Activated B cell treated with CpG ODN at 0.5 μM for 24 hours (primary cell): ENCODE measurements around the gene OPA3. TPM values are rescaled to one million over a fixed set of nuclear protein-coding genes. Genes with fewer than 3 reads are reported as not detected.

ENCODE experiments used
- ATAC-seq: fragments of 200-7000 bp; cut with Tn5 transposase; one replicate; pipeline ENCODE4 v1.10.0; 2021; ENCODE audit warnings: low read depth, mild to moderate bottlenecking, moderate library complexity
- CTCF ChIA-PET: fragments of 350-600 bp; sonication (Branson Sonifier 250); formaldehyde crosslinking; loops from one replicate; lab custom pipeline; 2021; ENCODE audit warnings: antibody characterized with exemption; lab: Charles Lee
- POLR2A ChIA-PET: fragments of 350-600 bp; sonication (Branson Sonifier 250); formaldehyde crosslinking; loops from one replicate; lab custom pipeline; 2021; ENCODE audit warnings: antibody characterized with exemption; lab: Charles Lee
- DNase-seq: peaks from one replicate; pipeline ENCODE4 v3.0.0; 2022
- H3K27ac Mint-ChIP-seq: one replicate; pipeline ENCODE4 v1.8.0; 2020; ENCODE audit warnings: mixed read lengths
- H3K27me3 Mint-ChIP-seq: one replicate; pipeline ENCODE4 v1.8.0; 2021; ENCODE audit warnings: mixed read lengths
- H3K36me3 Mint-ChIP-seq: one replicate; pipeline ENCODE4 v1.8.0; 2021; ENCODE audit warnings: low read depth, mixed read lengths
- H3K4me1 Mint-ChIP-seq: one replicate; pipeline ENCODE4 v1.8.0; 2021; ENCODE audit warnings: mixed read lengths
- H3K4me3 Mint-ChIP-seq: one replicate; pipeline ENCODE4 v1.8.0; 2020; ENCODE audit warnings: mild to moderate bottlenecking, mixed read lengths
- H3K9me3 Mint-ChIP-seq: one replicate; pipeline ENCODE4 v1.8.0; 2020; ENCODE audit warnings: mixed read lengths
- intact Hi-C: fragments of 100-400 bp; cut with micrococcal nuclease; formaldehyde crosslinking; loops from one replicate; pipeline ENCODE4 v1.15.1; 2024
- total RNA-seq: library from RNA; stranded (reverse); gene quantifications from 2 replicates; pipeline ENCODE4 v1.2.3, GENCODE V29; 2022
- TF ChIP-seq, protein P1 (sequence below): fragments of 200-600 bp; IDR thresholded peaks from one replicate; pipeline ENCODE4 v1.8.0; 2022; ENCODE audit warnings: antibody characterized with exemption, mild to moderate bottlenecking

OPA3 gene
- total RNA-seq, 1 donor from 2014 or later = 14.4 TPM

DNA sequence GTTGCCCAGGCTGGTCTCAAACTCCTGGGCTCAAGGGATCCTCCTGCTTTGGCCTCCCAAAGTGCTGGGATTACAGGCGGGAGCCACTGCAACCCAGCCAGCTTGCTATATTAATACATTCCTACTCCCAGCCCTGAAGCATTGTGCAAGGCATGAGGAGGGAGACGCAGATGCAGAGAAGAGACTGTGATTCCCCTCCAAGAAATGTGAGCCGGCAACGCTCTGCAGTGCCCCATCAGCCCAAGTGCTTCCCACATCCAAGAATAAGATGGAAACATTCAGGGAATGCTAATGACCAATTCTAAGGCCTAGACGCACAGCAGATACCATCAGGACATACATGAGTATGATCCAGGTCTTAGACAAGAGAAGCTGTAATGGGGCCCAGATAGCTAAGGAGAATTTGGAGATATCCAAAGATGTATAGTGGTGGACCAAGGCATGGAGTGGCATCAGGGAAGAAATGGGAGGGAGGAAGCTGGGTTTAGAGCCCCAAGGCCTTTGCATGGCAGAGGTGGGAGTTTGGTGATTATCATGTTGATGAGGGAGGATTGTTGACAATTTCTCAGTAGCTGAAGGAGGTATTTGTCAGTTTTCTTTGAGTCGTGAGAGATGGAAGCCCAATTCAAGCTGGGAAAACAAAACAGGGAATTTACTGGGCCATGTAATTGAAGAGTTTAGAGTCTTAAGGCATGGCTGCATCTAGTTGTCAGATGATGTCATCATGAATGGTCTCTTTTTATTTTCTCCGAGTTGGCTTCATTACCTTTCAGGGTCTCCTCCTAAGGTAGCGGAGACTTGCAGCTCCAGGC lies 83.5 kb downstream of the OPA3 start:
- ChIA-PET POLR2A (interaction anchor here (0.5 kb wide), 1 partner anchor 230 kb away, joined by 10 read pairs; the partner anchor contains the start of gene FBXO46), CTCF (interaction anchor here (0.6 kb wide), 1 partner anchor 22 kb away, joined by 3 read pairs; no protein-coding TSS in a partner anchor)
- TF ChIP-seq, protein P1, sequence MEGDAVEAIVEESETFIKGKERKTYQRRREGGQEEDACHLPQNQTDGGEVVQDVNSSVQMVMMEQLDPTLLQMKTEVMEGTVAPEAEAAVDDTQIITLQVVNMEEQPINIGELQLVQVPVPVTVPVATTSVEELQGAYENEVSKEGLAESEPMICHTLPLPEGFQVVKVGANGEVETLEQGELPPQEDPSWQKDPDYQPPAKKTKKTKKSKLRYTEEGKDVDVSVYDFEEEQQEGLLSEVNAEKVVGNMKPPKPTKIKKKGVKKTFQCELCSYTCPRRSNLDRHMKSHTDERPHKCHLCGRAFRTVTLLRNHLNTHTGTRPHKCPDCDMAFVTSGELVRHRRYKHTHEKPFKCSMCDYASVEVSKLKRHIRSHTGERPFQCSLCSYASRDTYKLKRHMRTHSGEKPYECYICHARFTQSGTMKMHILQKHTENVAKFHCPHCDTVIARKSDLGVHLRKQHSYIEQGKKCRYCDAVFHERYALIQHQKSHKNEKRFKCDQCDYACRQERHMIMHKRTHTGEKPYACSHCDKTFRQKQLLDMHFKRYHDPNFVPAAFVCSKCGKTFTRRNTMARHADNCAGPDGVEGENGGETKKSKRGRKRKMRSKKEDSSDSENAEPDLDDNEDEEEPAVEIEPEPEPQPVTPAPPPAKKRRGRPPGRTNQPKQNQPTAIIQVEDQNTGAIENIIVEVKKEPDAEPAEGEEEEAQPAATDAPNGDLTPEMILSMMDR = no peak
- H3K4me1 Mint-ChIP-seq = peaks cover 56% of the 10 kb centered on the region
- no peaks in the 10 kb centered on the region for H3K36me3 Mint-ChIP-seq
- H3K27ac Mint-ChIP-seq = peak overlapping the region; percentile 83
- ATAC-seq (no peak), DNase-seq (no peak)
- H3K4me3 Mint-ChIP-seq = no peak overlapping the region
- H3K9me3 Mint-ChIP-seq = no peaks in the 10 kb centered on the region
- H3K27me3 Mint-ChIP-seq = no peaks in the 10 kb centered on the region
- intact Hi-C loops = no loop called here

DNA sequence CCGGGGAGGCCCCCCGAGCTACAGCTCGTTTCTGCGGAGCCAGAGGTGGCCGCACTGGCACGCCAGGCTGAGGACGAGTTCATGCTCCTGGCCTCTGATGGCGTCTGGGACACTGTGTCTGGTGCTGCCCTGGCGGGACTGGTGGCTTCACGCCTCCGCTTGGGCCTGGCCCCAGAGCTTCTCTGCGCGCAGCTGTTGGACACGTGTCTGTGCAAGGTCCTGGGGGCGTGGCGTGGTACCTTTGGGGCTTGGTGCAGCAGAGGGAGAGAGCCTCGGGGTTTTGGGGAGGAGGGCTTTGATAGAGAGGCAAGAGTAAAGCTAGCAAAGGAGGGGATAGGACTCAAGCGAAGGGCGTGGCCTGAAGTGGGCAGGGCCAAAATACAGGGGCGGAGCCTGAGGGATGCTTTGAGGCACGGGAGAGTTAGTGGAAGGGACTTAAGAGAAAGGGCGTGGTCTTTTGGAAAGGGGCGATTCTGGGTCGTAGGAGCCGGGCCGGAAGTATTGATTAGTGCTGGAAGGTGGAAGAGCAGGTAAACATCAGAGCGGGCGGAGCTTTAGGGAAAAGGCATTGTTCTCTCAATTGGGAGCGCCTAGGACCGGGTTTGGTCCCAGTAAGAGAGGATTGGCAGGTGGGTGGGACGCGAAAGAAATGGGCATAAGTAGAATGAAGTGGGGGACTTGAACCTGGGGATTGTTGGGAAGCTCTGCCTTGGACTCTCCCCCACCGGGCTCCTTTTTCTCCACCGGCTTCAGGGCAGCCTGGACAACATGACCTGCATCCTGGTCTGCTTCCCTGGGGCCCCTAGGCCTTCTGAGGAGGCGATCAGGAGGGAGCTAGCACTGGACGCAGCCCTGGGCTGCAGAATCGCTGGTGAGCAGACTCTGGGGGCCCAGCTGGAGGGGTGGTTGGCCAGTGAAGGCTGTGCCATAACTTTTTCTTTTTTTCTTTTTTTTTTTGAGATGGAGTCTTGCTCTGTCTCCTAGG lies 85.1 kb downstream of the OPA3 start:
- TF ChIP-seq, protein P1 = no peak
- Mint-ChIP-seq H3K4me3 (peak overlapping the region; percentile 42), H3K27ac (peak overlapping the region; percentile 50), H3K4me1 (peaks cover 52% of the 10 kb centered on the region), H3K36me3 (no peaks in the 10 kb centered on the region), H3K27me3 (peaks cover 5% of the 10 kb centered on the region), H3K9me3 (no peaks in the 10 kb centered on the region)
- ATAC-seq (peak; percentile 20), DNase-seq (no peak)
- POLR2A ChIA-PET = interaction anchor here (0.6 to 2.2 kb wide), 7 partner anchors 9 to 538 kb away, joined by 3 to 11 read pairs (median 3); no protein-coding TSS in a partner anchor
- intact Hi-C loops = loop anchor here (5.0 kb wide), 1 partner anchor 422 kb away; the partner anchor contains the start of genes GEMIN7 and ZNF296
- CTCF ChIA-PET = interaction anchor here (0.6 to 1.3 kb wide), 7 partner anchors 11 to 143 kb away, joined by 3 to 5 read pairs (median 4); no protein-coding TSS in a partner anchor

DNA sequence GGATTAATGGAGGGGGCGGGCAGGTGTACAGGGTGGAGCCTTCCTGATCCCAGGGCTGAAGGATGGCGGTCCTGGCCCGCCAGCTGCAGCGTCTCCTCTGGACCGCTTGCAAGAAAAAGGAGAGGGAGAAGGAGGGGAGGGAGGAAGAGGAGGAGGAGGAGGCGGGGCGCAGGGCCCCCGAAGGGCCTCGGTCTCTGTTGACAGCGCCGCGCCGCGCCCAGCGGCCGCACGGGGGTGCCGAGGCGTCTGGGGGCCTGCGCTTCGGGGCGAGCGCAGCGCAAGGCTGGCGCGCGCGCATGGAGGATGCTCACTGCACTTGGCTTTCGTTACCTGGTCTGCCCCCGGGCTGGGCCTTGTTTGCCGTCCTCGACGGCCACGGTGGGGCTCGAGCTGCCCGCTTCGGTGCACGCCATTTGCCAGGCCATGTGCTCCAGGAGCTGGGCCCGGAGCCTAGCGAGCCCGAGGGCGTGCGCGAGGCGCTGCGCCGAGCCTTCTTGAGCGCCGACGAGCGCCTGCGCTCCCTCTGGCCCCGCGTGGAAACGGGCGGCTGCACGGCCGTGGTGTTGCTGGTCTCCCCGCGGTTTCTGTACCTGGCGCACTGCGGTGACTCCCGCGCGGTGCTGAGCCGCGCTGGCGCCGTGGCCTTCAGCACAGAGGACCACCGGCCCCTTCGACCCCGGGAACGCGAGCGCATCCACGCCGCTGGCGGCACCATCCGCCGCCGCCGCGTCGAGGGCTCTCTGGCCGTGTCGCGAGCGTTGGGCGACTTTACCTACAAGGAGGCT lies 86.0 kb downstream of the OPA3 start, which contains the start of gene PPM1N:
Gene PPM1N (plus strand): TSS at position 33 of the 785 bp plus-strand sequence. CDS start 30 bp downstream, at position 63.
- Mint-ChIP-seq H3K4me1 (peaks cover 52% of the 10 kb centered on the region), H3K4me3 (peak within 1 kb of the TSS; percentile 85), H3K36me3 (no peaks in the 10 kb centered on the region), H3K9me3 (no peaks in the 10 kb centered on the region), H3K27me3 (peaks cover 5% of the 10 kb centered on the region), H3K27ac (peak within 1 kb of the TSS; percentile 75)
- intact Hi-C loops = loop anchor here (5.0 kb wide), 1 partner anchor 421 kb away; the partner anchor contains the start of genes GEMIN7 and ZNF296
- POLR2A ChIA-PET = interaction anchor here (0.7 to 2.2 kb wide), 6 partner anchors 10 to 497 kb away, joined by 3 to 11 read pairs (median 4); partner anchors contain the start of gene RELB
- TF ChIP-seq, protein P1 = no peak
- DNase-seq (peak; percentile 62), ATAC-seq (peak; percentile 38)
- CTCF ChIA-PET = interaction anchor here (1.0 to 3.8 kb wide), 6 partner anchors 12 to 60 kb away, joined by 3 to 13 read pairs (median 4); no protein-coding TSS in a partner anchor

- Mint-ChIP-seq H3K4me1 (peaks cover 57% of the 10 kb centered on the region), H3K27ac (no peak overlapping the region), H3K4me3 (peak overlapping the region; percentile 74), H3K9me3 (no peaks in the 10 kb centered on the region), H3K27me3 (peaks cover 8% of the 10 kb centered on the region), H3K36me3 (no peaks in the 10 kb centered on the region)
- DNase-seq (no peak), ATAC-seq (no peak)
- TF ChIP-seq, protein P1 = no peak
- intact Hi-C loops = loop anchor here (1.0 to 5.0 kb wide), 5 partner anchors 9 to 420 kb away; partner anchors contain the start of genes GEMIN7, OPA3 and ZNF296
- CTCF ChIA-PET = interaction anchor here (2.0 to 3.8 kb wide), 2 partner anchors 18 to 60 kb away, joined by 5 to 13 read pairs; no protein-coding TSS in a partner anchor
- POLR2A ChIA-PET = interaction anchor here (0.5 to 2.6 kb wide), 5 partner anchors 10 to 496 kb away, joined by 3 to 10 read pairs (median 4); partner anchors contain the start of genes ERCC2, RELB and VASP
Measured at GRCh38 chr19:45497791-45498190, 86.8 kb downstream of the OPA3 start.
